B cell (primary cell): ENCODE results near the gene LTB4R.

Experiments used
- EZH2 ChIP-seq: IDR thresholded peaks from 2 replicates; pipeline ENCODE4 v1.6.1; 2012; ENCODE audit warnings: borderline replicate concordance, low read depth, mild to moderate bottlenecking, moderate library complexity, low read length; ENCODE audit not compliant: insufficient read depth, poor library complexity, severe bottlenecking
- TF ChIP-seq, protein P1 (sequence below): fragments of 200-600 bp; IDR thresholded peaks from one replicate; pipeline ENCODE4 v1.8.0; 2022; ENCODE audit warnings: antibody characterized with exemption, mild to moderate bottlenecking

DNA sequence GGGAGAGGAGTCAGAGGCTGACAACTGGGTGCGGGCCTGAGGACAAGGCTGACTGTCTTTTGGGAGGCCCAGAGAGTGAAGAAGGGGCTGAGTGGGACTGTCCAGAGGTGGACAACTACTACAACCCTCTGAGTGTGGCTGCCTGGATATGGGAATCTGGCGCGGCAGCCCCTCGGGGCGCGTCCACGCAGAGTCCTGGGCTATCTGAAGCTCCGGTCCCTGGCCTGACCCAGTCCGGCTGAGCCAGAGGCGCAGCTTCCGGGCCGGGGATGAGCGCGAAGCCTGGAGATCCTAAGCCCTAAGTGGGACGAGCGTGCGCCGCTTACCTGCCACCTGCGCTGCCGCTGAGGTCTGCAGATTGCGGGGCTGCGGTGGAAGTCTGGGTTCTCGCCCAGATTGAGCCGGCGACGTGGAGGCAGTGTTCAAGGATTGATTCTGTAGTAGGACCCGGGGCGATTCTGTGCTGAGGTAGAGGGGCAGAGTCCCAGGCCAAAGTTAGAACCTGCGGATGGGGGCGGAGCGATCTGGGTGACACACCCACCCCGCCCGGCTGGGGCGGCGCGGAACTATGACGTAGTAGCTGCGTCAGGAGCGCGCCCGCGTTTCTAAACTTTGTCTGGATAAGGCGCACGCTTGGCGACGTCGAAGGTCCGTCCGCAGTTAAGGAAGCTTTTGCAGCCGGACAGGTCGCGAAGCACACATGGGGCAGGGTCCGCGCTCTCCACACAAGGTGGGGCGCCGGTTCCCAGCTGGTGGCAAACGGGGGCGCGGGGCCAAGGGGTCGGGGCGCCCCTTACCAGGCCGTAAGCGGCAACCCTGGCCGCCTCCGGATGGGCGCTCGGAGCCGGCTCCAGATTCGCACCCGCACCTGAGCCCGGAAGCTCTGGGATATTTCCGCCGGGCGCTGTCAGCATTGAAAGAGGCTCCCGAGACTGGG lies 11.8 kb upstream of the LTB4R start, which contains the start of the genes DHRS1 and NOP9:
- TF ChIP-seq, protein P1, sequence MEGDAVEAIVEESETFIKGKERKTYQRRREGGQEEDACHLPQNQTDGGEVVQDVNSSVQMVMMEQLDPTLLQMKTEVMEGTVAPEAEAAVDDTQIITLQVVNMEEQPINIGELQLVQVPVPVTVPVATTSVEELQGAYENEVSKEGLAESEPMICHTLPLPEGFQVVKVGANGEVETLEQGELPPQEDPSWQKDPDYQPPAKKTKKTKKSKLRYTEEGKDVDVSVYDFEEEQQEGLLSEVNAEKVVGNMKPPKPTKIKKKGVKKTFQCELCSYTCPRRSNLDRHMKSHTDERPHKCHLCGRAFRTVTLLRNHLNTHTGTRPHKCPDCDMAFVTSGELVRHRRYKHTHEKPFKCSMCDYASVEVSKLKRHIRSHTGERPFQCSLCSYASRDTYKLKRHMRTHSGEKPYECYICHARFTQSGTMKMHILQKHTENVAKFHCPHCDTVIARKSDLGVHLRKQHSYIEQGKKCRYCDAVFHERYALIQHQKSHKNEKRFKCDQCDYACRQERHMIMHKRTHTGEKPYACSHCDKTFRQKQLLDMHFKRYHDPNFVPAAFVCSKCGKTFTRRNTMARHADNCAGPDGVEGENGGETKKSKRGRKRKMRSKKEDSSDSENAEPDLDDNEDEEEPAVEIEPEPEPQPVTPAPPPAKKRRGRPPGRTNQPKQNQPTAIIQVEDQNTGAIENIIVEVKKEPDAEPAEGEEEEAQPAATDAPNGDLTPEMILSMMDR, result no peak
- TF ChIP-seq EZH2, result no peak
